GM12878 (cell line): Measurements from ENCODE around the gene CANT1. TPM values are rescaled to one million over a fixed set of nuclear protein-coding genes. Genes with fewer than 3 reads are reported as not detected.

ENCODE experiments used
- ATAC-seq: fragments of 200-7000 bp; cut with Tn5 transposase; 3 replicates; pipeline ENCODE4 v1.9.1; 2020; ENCODE audit warnings: mild to moderate bottlenecking, moderate library complexity
- BruUV-seq: library from RNA; stranded (reverse); fragments of 400-500 nt; replicated peaks from 2 replicates; lab custom pipeline; 2021; lab: Mats Ljungman, UMichigan
- CTCF ChIA-PET: fragments of 300-600 bp; sonication (Branson Sonifier 250); formaldehyde crosslinking; extraction: SDS; loops from one replicate; lab custom pipeline; 2021; ENCODE audit warnings: inconsistent platforms; lab: Yijun Ruan, JAX
- POLR2A ChIA-PET: fragments of 350-600 bp; formaldehyde crosslinking; extraction: SDS; loops from one replicate; lab custom pipeline; 2021; ENCODE audit warnings: inconsistent platforms; lab: Charles Lee
- RAD21 ChIA-PET: fragments of 300-600 bp; sonication (Branson Sonifier 250); formaldehyde crosslinking; loops from one replicate; lab custom pipeline; 2023; ENCODE audit warnings: antibody characterized with exemption; ENCODE audit not compliant: unreplicated experiment; lab: Charles Lee
- SMC1A ChIA-PET: fragments of 300-600 bp; sonication (Branson Sonifier 250); formaldehyde crosslinking; loops from one replicate; lab custom pipeline; 2023; ENCODE audit not compliant: unreplicated experiment, uncharacterized antibody; lab: Charles Lee
- DNase-seq: peaks from one replicate; pipeline ENCODE4 v3.0.0-alpha.2; 2011; ENCODE audit warnings: low read depth, low spot score
- FAIRE-seq: peaks from 3 replicates; lab custom pipeline; 2011; peaks lifted over from hg19 to GRCh38; lab: Jason Lieb, UNC
- H2AFZ ChIP-seq: 2 replicates; pipeline ENCODE4 v1.6.0; 2011; ENCODE audit warnings: low read depth, low read length, control low read depth; ENCODE audit not compliant: control insufficient read depth
- H3K27ac ChIP-seq: 2 replicates; pipeline ENCODE4 v1.5.1; 2011; ENCODE audit warnings: control low read depth; ENCODE audit not compliant: control insufficient read depth, insufficient read depth
- H3K27me3 ChIP-seq, 2 experiments: replicated peaks in 1 of 2; 2 replicates each; pipeline versions ENCODE4 v1.6.0 to v1.6.1; 2011; ENCODE audit warnings: low read length in 1 of 2; ENCODE audit not compliant: control insufficient read depth in 2 of 2, insufficient read depth in 2 of 2
- H3K36me3 ChIP-seq, 2 experiments: 2 replicates each; pipeline ENCODE4 v1.5.1; 2011; ENCODE audit warnings: low read length in 1 of 2; ENCODE audit not compliant: control insufficient read depth in 2 of 2, insufficient read depth in 2 of 2
- H3K4me1 ChIP-seq: 2 replicates; pipeline ENCODE4 v1.6.1; 2011; ENCODE audit warnings: mild to moderate bottlenecking, low read length, moderate library complexity, mixed read lengths; ENCODE audit not compliant: control insufficient read depth, insufficient read depth
- H3K4me2 ChIP-seq: 2 replicates; pipeline ENCODE4 v1.6.0; 2011; ENCODE audit warnings: control low read depth; ENCODE audit not compliant: control insufficient read depth, insufficient read depth
- H3K4me3 ChIP-seq: fragments of 200-600 bp; sonication (generic); 2 replicates; pipeline ENCODE4 v1.5.1; 2016
- H3K79me2 ChIP-seq: 2 replicates; pipeline ENCODE4 v1.6.0; 2011; ENCODE audit warnings: low read length; ENCODE audit not compliant: control insufficient read depth, insufficient read depth
- H3K9ac ChIP-seq: 2 replicates; pipeline ENCODE4 v1.8.0; 2011; ENCODE audit warnings: low read length, control low read depth, mixed read lengths; ENCODE audit not compliant: control insufficient read depth, insufficient read depth
- H3K9me3 ChIP-seq: replicated peaks from 3 replicates; pipeline ENCODE4 v1.5.1; 2011; ENCODE audit warnings: mild to moderate bottlenecking, low read length; ENCODE audit not compliant: control insufficient read depth, insufficient read depth
- H4K20me1 ChIP-seq: 2 replicates; pipeline ENCODE4 v1.6.0; 2011; ENCODE audit not compliant: control insufficient read depth, insufficient read depth
- BHLHE40 ChIP-seq, 2 experiments: fragments of 450-650 bp in 1 of 2; IDR thresholded peaks; 2 replicates each; pipeline ENCODE4 v1.6.1; 2011 to 2017; ENCODE audit warnings: low read depth in 2 of 2, borderline replicate concordance in 1 of 2, improper control_type of control experiment in 1 of 2, low read length in 1 of 2, mild to moderate bottlenecking in 1 of 2
- CBX3 ChIP-seq: fragments of 200-600 bp; sonication (generic); IDR thresholded peaks from 2 replicates; pipeline ENCODE4 v1.6.1; 2016; ENCODE audit warnings: low read depth, borderline replicate concordance
- ESRRA ChIP-seq: IDR thresholded peaks from 2 replicates; pipeline ENCODE4 v1.6.1; 2012; ENCODE audit warnings: mild to moderate bottlenecking, low read length, improper control_type of control experiment
- GABPA ChIP-seq: IDR thresholded peaks from 2 replicates; pipeline ENCODE4 v1.6.1; 2014; ENCODE audit warnings: antibody characterized with exemption, low read depth, mild to moderate bottlenecking, inconsistent platforms
- HDGF ChIP-seq: fragments of 450-650 bp; IDR thresholded peaks from 2 replicates; pipeline ENCODE4 v1.6.1; 2016; ENCODE audit warnings: antibody characterized with exemption
- IRF4 ChIP-seq: IDR thresholded peaks from 2 replicates; pipeline ENCODE4 v1.6.1; 2011; ENCODE audit warnings: low read depth, low read length
- MAX ChIP-seq: IDR thresholded peaks from 2 replicates; pipeline ENCODE4 v1.6.1; 2012; ENCODE audit warnings: low read depth, low read length, improper control_type of control experiment
- MEF2B ChIP-seq: fragments of 450-650 bp; IDR thresholded peaks from 2 replicates; pipeline ENCODE4 v1.6.1; 2018; ENCODE audit warnings: mild to moderate bottlenecking, moderate library complexity; ENCODE audit not compliant: partially characterized antibody, poor library complexity, severe bottlenecking
- MYB ChIP-seq: fragments of 150-350 bp; IDR thresholded peaks from 2 replicates; pipeline ENCODE4 v1.6.1; 2014; ENCODE audit warnings: mild to moderate bottlenecking, low read depth, low read length, borderline replicate concordance
- RBBP5 ChIP-seq: fragments of 200-600 bp; sonication (generic); conservative IDR thresholded peaks from 2 replicates; pipeline ENCODE4 v1.6.1; 2016
- SUZ12 ChIP-seq: fragments of 200-600 bp; sonication (generic); IDR thresholded peaks from one replicate; pipeline ENCODE4 v1.6.1; 2018; ENCODE audit warnings: antibody characterized with exemption, mild to moderate bottlenecking; ENCODE audit not compliant: unreplicated experiment
- TCF12 ChIP-seq: IDR thresholded peaks from 2 replicates; pipeline ENCODE4 v1.6.1; 2011; ENCODE audit warnings: low read depth, mild to moderate bottlenecking, low read length
- TCF3 ChIP-seq: IDR thresholded peaks from 2 replicates; pipeline ENCODE4 v1.6.1; 2012; ENCODE audit warnings: low read depth, mild to moderate bottlenecking, low read length, borderline replicate concordance; ENCODE audit not compliant: insufficient read depth
- TCF7 ChIP-seq: IDR thresholded peaks from 2 replicates; pipeline ENCODE4 v1.6.1; 2014; ENCODE audit warnings: antibody characterized with exemption, borderline replicate concordance
- YBX1 ChIP-seq: fragments of 450-650 bp; IDR thresholded peaks from 2 replicates; pipeline ENCODE4 v1.6.1; 2016; ENCODE audit warnings: antibody characterized with exemption
- ZNF207 ChIP-seq: fragments of 450-650 bp; IDR thresholded peaks from 2 replicates; pipeline ENCODE4 v1.6.1; 2014; ENCODE audit warnings: antibody characterized with exemption, mild to moderate bottlenecking, borderline replicate concordance
- ZNF622 ChIP-seq: fragments of 450-650 bp; IDR thresholded peaks from 2 replicates; pipeline ENCODE4 v1.6.1; 2017; ENCODE audit warnings: mild to moderate bottlenecking, inconsistent platforms
- WGBS: methylation state at CpG from one replicate; pipeline ENCODE4 v1.1.6; 2016; ENCODE audit warnings: low lambda C conversion rate; ENCODE audit not compliant: insufficient replicate concordance, insufficient coverage; ENCODE audit errors: missing lambda C conversion rate; 5-methylcytosine and 5-hydroxymethylcytosine counted together
- in situ Hi-C: fragments of 300-500 bp; cut with MboI; formaldehyde crosslinking; loops from 9 replicates; pipeline ENCODE4 v1.14.3; 2018; ENCODE audit warnings: mixed read lengths
- intact Hi-C: fragments of 100-400 bp; cut with micrococcal nuclease; formaldehyde crosslinking; loops from one replicate; pipeline ENCODE4 v1.14.2; 2022; ENCODE audit not compliant: unreplicated experiment
- polyA plus RNA-seq, 11 experiments: library from polyadenylated mRNA; depleted of rRNA in 4 of 11; unstranded in 6 of 11; stranded (reverse) in 5 of 11; fragments of >200 nt; fragmentation: Nextera tagmentation in 4 of 11; fragmentation: Illumina TruSeq in 1 of 11; extraction: Ambion mirVana in 4 of 11; extraction: Trizol in 1 of 11; gene quantifications; 1 replicate in 1 of 11; 2 replicates in 10 of 11; pipeline versions ENCODE4 v1.2.1 to v1.2.3, GENCODE V29; 2011 to 2016; ENCODE audit warnings: inconsistent platforms in 2 of 11, missing spikeins in 2 of 11, low read depth in 1 of 11
- total RNA-seq, 4 experiments: library from RNA; depleted of rRNA in 3 of 4; stranded (reverse); fragments of >200 nt in 3 of 4; fragmentation: Illumina TruSeq in 1 of 4; extraction: Trizol in 1 of 4; gene quantifications; 2 replicates each; pipeline versions ENCODE4 v1.2.1 to v1.2.3, GENCODE V29; 2013 to 2021
- TF ChIP-seq, protein P1 (sequence below): IDR thresholded peaks from 2 replicates; pipeline ENCODE4 v1.6.1; 2012; ENCODE audit warnings: low read depth, low read length, improper control_type of control experiment

The CANT1 gene
- total and polyA plus RNA-seq, 10 of the 15 experiments (the other 5 are each of a cell fraction or from before 2014, with no cell fraction given), result 2.2 to 59.2 (median 20.2) TPM

- no TSS peak for BruUV-seq
- no peak for DNase-seq
- no peaks in the 10 kb centered on the region for H3K36me3 ChIP-seq
- POLR2A ChIA-PET, result interaction anchor here (0.7 kb wide), 1 partner anchor 741 kb away, joined by 3 read pairs; no protein-coding TSS in a partner anchor
- SMC1A ChIA-PET, result no interaction called here
- TF ChIP-seq BHLHE40 (IDR thresholded peaks at IDR 0.05; ENCODE audit: borderline replicate concordance in 1 of 2, low read depth in 2 of 2, low read length in 1 of 2) (no peak), GABPA (no peak), MAX (no peak), ZNF207 (no peak), SUZ12 (no peak), HDGF (no peak), MYB (no peak)
- H3K27ac ChIP-seq, result no peak overlapping the region
- FAIRE-seq, result no peak
- in situ Hi-C loops, result no loop called here
- H2AFZ ChIP-seq, result no peak overlapping the region
- intact Hi-C loops, result no loop called here
- RAD21 ChIA-PET, result no interaction called here
- no peaks in the 10 kb centered on the region for H4K20me1 ChIP-seq
- no peaks in the 10 kb centered on the region for H3K4me1 ChIP-seq
- H3K27me3 ChIP-seq, result peaks cover 0 to 7% of the 10 kb centered on the region in 2 experiments; a peak in 2 of 4 replicates
- H3K4me3 ChIP-seq, result no peak overlapping the region
- H3K79me2 ChIP-seq, result no peaks in the 10 kb centered on the region
- CTCF ChIA-PET, result interaction anchor here (0.9 kb wide), 1 partner anchor 26 kb away, joined by 3 read pairs; no protein-coding TSS in a partner anchor
- ATAC-seq, result no peak
- peaks cover 1% of the 10 kb centered on the region; the same call in 1 of the 3 replicates for H3K9me3 ChIP-seq
- WGBS, result 4% methylated on average over 10 of the region's 10 CpGs
- no peak overlapping the region for H3K4me2 ChIP-seq
- H3K9ac ChIP-seq, result no peak overlapping the region
These were observed 64.6 kb downstream of the CANT1 start for GRCh38 chr17:78944956-78945355.

GRCh38 chr17:78944026-78944425 lies 65.5 kb downstream of the CANT1 start:
- CTCF ChIA-PET, result no interaction called here
- Histone ChIP-seq H3K27ac (no peak overlapping the region), H3K4me3 (no peak overlapping the region), H3K9ac (no peak overlapping the region), H2AFZ (no peak overlapping the region), H4K20me1 (no peaks in the 10 kb centered on the region), H3K79me2 (no peaks in the 10 kb centered on the region), H3K9me3 (no peaks in the 10 kb centered on the region), H3K4me1 (no peaks in the 10 kb centered on the region), H3K36me3 (no peaks in the 10 kb centered on the region), H3K27me3 (peaks cover 0 to 7% of the 10 kb centered on the region in 2 experiments; a peak in 2 of 4 replicates), H3K4me2 (no peak overlapping the region)
- SMC1A ChIA-PET, result no interaction called here
- ATAC-seq (no peak), DNase-seq (no peak), FAIRE-seq (no peak)
- POLR2A ChIA-PET, result no interaction called here
- intact Hi-C loops (no loop called here), in situ Hi-C loops (no loop called here)
- no TSS peak for BruUV-seq
- RAD21 ChIA-PET, result no interaction called here
- 14% methylated on average over 7 of the region's 7 CpGs for WGBS
- TF ChIP-seq ESRRA, result no peak
- no peak for TF ChIP-seq TCF7
- TF ChIP-seq, protein P1, sequence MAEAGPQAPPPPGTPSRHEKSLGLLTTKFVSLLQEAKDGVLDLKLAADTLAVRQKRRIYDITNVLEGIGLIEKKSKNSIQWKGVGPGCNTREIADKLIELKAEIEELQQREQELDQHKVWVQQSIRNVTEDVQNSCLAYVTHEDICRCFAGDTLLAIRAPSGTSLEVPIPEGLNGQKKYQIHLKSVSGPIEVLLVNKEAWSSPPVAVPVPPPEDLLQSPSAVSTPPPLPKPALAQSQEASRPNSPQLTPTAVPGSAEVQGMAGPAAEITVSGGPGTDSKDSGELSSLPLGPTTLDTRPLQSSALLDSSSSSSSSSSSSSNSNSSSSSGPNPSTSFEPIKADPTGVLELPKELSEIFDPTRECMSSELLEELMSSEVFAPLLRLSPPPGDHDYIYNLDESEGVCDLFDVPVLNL, result no peak
- no peak for TF ChIP-seq MEF2B
- no peak for TF ChIP-seq TCF3
- no peak for TF ChIP-seq IRF4
- TF ChIP-seq CBX3, result no peak
- no peak for TF ChIP-seq TCF12
- TF ChIP-seq RBBP5, result no peak
- no peak for TF ChIP-seq ZNF622
- TF ChIP-seq YBX1, result no peak
